H1 (cell line): ENCODE data around the gene PDCD7. TPM values are rescaled to one million over a fixed set of nuclear protein-coding genes. Genes with fewer than 3 reads are reported as not detected.

ENCODE experiments used
- BACH1 ChIP-seq: IDR thresholded peaks from 2 replicates; pipeline ENCODE4 v1.6.1; 2012; ENCODE audit warnings: low read length, improper control_type of control experiment
- CEBPB ChIP-seq: IDR thresholded peaks from 2 replicates; pipeline ENCODE4 v1.6.1; 2012; ENCODE audit warnings: low read depth, low read length
- CHD1 ChIP-seq: IDR thresholded peaks from 2 replicates; pipeline ENCODE4 v1.6.1; 2012; ENCODE audit warnings: low read depth, low read length, improper control_type of control experiment
- CHD2 ChIP-seq: IDR thresholded peaks from 2 replicates; pipeline ENCODE4 v1.6.1; 2012; ENCODE audit warnings: low read length, improper control_type of control experiment
- CTCF ChIP-seq, 3 experiments: IDR thresholded peaks; 1 replicate in 2 of 3; 2 replicates in 1 of 3; pipeline versions ENCODE4 v1.5.1 to v1.6.1; 2011; ENCODE audit warnings: low read length in 3 of 3, mild to moderate bottlenecking in 3 of 3, inconsistent platforms in 2 of 3, low read depth in 1 of 3, moderate library complexity in 1 of 3; ENCODE audit not compliant: insufficient read depth in 1 of 3; ENCODE audit errors: control extremely low read depth in 1 of 3
- E2F6 ChIP-seq: IDR thresholded peaks from 2 replicates; pipeline ENCODE4 v1.6.1; 2012; ENCODE audit warnings: inconsistent platforms
- GABPA ChIP-seq: IDR thresholded peaks from 2 replicates; pipeline ENCODE4 v1.6.1; 2011; ENCODE audit warnings: mild to moderate bottlenecking, low read length, moderate library complexity, borderline replicate concordance; ENCODE audit not compliant: insufficient read depth
- HDAC2 ChIP-seq, 2 experiments: fragments of 300-600 bp in 1 of 2; sonication (generic) in 1 of 2; IDR thresholded peaks; 2 replicates each; pipeline ENCODE4 v1.6.1; 2011 to 2012; ENCODE audit warnings: low read depth in 2 of 2, low read length in 2 of 2, mild to moderate bottlenecking in 2 of 2, moderate library complexity in 2 of 2, borderline replicate concordance in 1 of 2, inconsistent platforms in 1 of 2
- HDAC6 ChIP-seq: IDR thresholded peaks from one replicate; pipeline ENCODE4 v1.7.1; 2012; ENCODE audit warnings: low read depth, mild to moderate bottlenecking, inconsistent platforms, low read length, moderate library complexity
- MAFK ChIP-seq: IDR thresholded peaks from 2 replicates; pipeline ENCODE4 v1.6.1; 2012; ENCODE audit warnings: low read depth, mild to moderate bottlenecking, improper control_type of control experiment, low read length
- POLR2AphosphoS5 ChIP-seq: IDR thresholded peaks from 2 replicates; pipeline ENCODE4 v1.6.1; 2011; ENCODE audit warnings: low read depth, low read length
- RBBP5 ChIP-seq: IDR thresholded peaks from 2 replicates; pipeline ENCODE4 v1.7.1; 2012; ENCODE audit warnings: low read depth, mild to moderate bottlenecking, inconsistent platforms, low read length, moderate library complexity, borderline replicate concordance
- RNF2 ChIP-seq: fragments of 200-900, 300-1000 bp; sonication (generic); IDR thresholded peaks from 2 replicates; pipeline ENCODE4 v1.7.1; 2016; ENCODE audit warnings: borderline replicate concordance, low read depth, mild to moderate bottlenecking, antibody characterized with exemption, low read length; ENCODE audit not compliant: poor library complexity, severe bottlenecking; ENCODE audit errors: missing control alignments
- SIX5 ChIP-seq: IDR thresholded peaks from 2 replicates; pipeline ENCODE4 v1.6.1; 2011; ENCODE audit warnings: mild to moderate bottlenecking, low read depth, low read length
- SP2 ChIP-seq: IDR thresholded peaks from 2 replicates; pipeline ENCODE4 v1.6.1; 2012; ENCODE audit warnings: mild to moderate bottlenecking, low read length, inconsistent platforms
- TAF7 ChIP-seq: optimal IDR thresholded peaks from 2 replicates; pipeline ENCODE3; 2011; ENCODE audit warnings: low read depth, mild to moderate bottlenecking, inconsistent platforms, low read length, moderate library complexity, borderline replicate concordance
- TBP ChIP-seq: IDR thresholded peaks from 2 replicates; pipeline ENCODE4 v1.6.1; 2011; ENCODE audit warnings: low read depth, low read length, improper control_type of control experiment
- TCF12 ChIP-seq: IDR thresholded peaks from 2 replicates; pipeline ENCODE4 v1.6.1; 2011; ENCODE audit warnings: low read depth, mild to moderate bottlenecking, low read length
- TEAD4 ChIP-seq: IDR thresholded peaks from 2 replicates; pipeline ENCODE4 v1.6.1; 2012; ENCODE audit warnings: low read depth, low read length, inconsistent platforms, mixed read lengths
- ZNF274 ChIP-seq: IDR thresholded peaks from 2 replicates; pipeline ENCODE4 v1.7.0; 2012; ENCODE audit warnings: low read length, borderline replicate concordance; ENCODE audit errors: extremely low read depth
- polyA plus RNA-seq, 7 experiments: library from polyadenylated mRNA; depleted of rRNA in 3 of 7; stranded (reverse) in 5 of 7; unstranded in 2 of 7; fragments of >200 nt in 5 of 7; fragments of 200-250 nt in 2 of 7; gene quantifications; 1 replicate in 5 of 7; 2 replicates in 1 of 7; 4 replicates in 1 of 7; pipeline versions ENCODE4 v1.2.1 to v1.2.3, GENCODE V29; 2011 to 2013; ENCODE audit warnings: missing spikeins in 2 of 7, mixed read lengths in 2 of 7
- total RNA-seq: library from RNA; stranded (reverse); fragmentation: NEBNext Ultra II Directional; extraction: Animal tissue kit (Norgen Biotek cat#: 25700); gene quantifications from 2 replicates; pipeline ENCODE4 v1.2.1, GENCODE V29; 2021
- TF ChIP-seq, protein P1 (sequence below): IDR thresholded peaks from 2 replicates; pipeline ENCODE4 v1.6.1; 2012; ENCODE audit warnings: inconsistent platforms

PDCD7 gene
- total and polyA plus RNA-seq, 2 of the 8 experiments (the other 6 are each of a cell fraction or from before 2014, with no cell fraction given), result 11.5 to 25.6 TPM

- TF ChIP-seq TAF7, result no peak
- TF ChIP-seq MAFK, result no peak
- no peak for TF ChIP-seq CHD1
- TF ChIP-seq TCF12, result no peak
- TF ChIP-seq POLR2AphosphoS5, result no peak
- TF ChIP-seq BACH1, result no peak
- TF ChIP-seq ZNF274, result no peak
- TF ChIP-seq TBP, result no peak
- TF ChIP-seq SIX5, result no peak
- TF ChIP-seq RBBP5, result 0 out of 2 replicates have a peak, but pooled peaks have one; percentile 54
- TF ChIP-seq RNF2, result no peak
- TF ChIP-seq GABPA, result no peak
- TF ChIP-seq E2F6, result no peak; the same call in 1 of the 2 replicates
- TF ChIP-seq SP2, result no peak
- TF ChIP-seq CEBPB, result no peak
- no peak for TF ChIP-seq HDAC2 (IDR thresholded peaks at IDR 0.05; ENCODE audit: borderline replicate concordance in 1 of 2, low read depth in 2 of 2, low read length in 2 of 2)
- TF ChIP-seq HDAC6, result no peak
- TF ChIP-seq CTCF (IDR thresholded peaks at IDR 0.05; ENCODE audit: control extremely low read depth in 1 of 3, insufficient read depth in 1 of 3, low read depth in 1 of 3, low read length in 3 of 3), result no peak
- TF ChIP-seq, protein P1, sequence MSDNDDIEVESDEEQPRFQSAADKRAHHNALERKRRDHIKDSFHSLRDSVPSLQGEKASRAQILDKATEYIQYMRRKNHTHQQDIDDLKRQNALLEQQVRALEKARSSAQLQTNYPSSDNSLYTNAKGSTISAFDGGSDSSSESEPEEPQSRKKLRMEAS, result 0 out of 2 replicates have a peak, but pooled peaks have one; percentile 6
- no peak for TF ChIP-seq CHD2
- no peak for TF ChIP-seq TEAD4
These were observed 65.8 kb downstream of the PDCD7 start, which contains the start of gene RASL12 (continued) for GRCh38 chr15:65067645-65068402.
